Neutrophil (primary cell): ENCODE data around the gene PRPSAP1.

Experiments used
- H3K27ac ChIP-seq: fragments of 200-600 bp; sonication (generic); 2 replicates; pipeline ENCODE4 v1.5.1; 2016; ENCODE audit warnings: mild to moderate bottlenecking, moderate library complexity
- H3K27me3 ChIP-seq: fragments of 200-600 bp; sonication (generic); 2 replicates; pipeline ENCODE4 v1.6.0; 2016; ENCODE audit warnings: mild to moderate bottlenecking
- H3K36me3 ChIP-seq: fragments of 200-600 bp; sonication (generic); 2 replicates; pipeline ENCODE4 v1.5.1; 2017
- H3K4me1 ChIP-seq, 2 experiments: fragments of 200-600 bp in 1 of 2; sonication (generic) in 1 of 2; 1 replicate in 1 of 2; 2 replicates in 1 of 2; pipeline versions ENCODE4 v1.5.1 to v1.6.1; 2013 to 2016; ENCODE audit warnings: low read depth in 1 of 2, low read length in 1 of 2, mild to moderate bottlenecking in 1 of 2, moderate library complexity in 1 of 2; ENCODE audit not compliant: control insufficient read depth in 1 of 2, insufficient read depth in 1 of 2
- H3K4me3 ChIP-seq, 2 experiments: fragments of 200-600 bp in 1 of 2; sonication (generic) in 1 of 2; 1 replicate in 1 of 2; 2 replicates in 1 of 2; pipeline ENCODE4 v1.5.1; 2013 to 2016; ENCODE audit warnings: low read depth in 1 of 2, low read length in 1 of 2, mild to moderate bottlenecking in 1 of 2, moderate library complexity in 1 of 2
- H3K9me3 ChIP-seq: fragments of 200-600 bp; sonication (generic); 2 replicates; pipeline ENCODE4 v1.5.1; 2016
- TF ChIP-seq, protein P1 (sequence below): fragments of 200-600 bp; sonication (generic); IDR thresholded peaks from 2 replicates; pipeline ENCODE4 v1.5.1; 2016; ENCODE audit warnings: antibody characterized with exemption

The PRPSAP1 gene

DNA sequence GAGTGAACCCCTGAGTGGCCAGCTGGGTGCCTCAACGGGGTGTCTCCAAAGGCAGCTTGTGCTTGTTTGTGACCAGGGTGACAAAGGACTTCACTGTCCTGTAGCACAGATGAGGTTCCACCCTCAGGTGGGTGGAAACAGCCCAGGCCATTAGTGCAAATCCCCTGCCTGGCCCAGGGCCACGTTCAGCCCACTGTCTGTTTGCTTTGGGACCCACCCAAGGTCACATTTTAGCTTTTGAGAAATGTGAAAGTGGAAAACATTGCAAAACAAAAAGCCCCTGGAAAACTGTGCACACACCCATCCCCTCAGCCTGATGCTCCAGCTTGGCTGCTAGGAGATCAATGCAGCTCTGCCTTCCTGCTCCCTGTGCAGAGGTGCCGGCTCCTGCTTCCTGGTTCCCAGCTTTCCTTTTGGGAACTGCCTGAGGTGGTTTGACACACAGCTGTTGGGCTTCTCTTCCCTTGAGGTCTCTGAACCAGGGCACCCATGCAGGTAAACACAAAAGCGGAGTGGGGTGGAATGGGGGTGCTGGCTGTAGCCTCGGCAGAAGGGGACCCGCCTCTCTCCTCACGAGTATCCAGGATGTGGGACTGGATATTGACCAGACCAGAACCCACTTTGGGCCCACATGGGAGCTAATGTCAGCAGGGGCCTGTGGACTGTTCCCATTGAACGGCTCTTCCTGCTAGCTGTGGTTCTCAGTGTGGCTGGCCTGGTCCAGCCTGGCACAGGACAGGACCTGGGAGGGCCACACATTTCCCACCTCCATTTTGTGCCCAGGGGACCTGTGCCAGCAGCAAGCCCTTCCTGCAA, 22.8 kb upstream of the PRPSAP1 start:
- TF ChIP-seq, protein P1, sequence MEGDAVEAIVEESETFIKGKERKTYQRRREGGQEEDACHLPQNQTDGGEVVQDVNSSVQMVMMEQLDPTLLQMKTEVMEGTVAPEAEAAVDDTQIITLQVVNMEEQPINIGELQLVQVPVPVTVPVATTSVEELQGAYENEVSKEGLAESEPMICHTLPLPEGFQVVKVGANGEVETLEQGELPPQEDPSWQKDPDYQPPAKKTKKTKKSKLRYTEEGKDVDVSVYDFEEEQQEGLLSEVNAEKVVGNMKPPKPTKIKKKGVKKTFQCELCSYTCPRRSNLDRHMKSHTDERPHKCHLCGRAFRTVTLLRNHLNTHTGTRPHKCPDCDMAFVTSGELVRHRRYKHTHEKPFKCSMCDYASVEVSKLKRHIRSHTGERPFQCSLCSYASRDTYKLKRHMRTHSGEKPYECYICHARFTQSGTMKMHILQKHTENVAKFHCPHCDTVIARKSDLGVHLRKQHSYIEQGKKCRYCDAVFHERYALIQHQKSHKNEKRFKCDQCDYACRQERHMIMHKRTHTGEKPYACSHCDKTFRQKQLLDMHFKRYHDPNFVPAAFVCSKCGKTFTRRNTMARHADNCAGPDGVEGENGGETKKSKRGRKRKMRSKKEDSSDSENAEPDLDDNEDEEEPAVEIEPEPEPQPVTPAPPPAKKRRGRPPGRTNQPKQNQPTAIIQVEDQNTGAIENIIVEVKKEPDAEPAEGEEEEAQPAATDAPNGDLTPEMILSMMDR, result no peak
- Histone ChIP-seq H3K4me3 (no peak overlapping the region), H3K27ac (no peak overlapping the region), H3K9me3 (no peaks in the 10 kb centered on the region), H3K27me3 (peaks cover 10% of the 10 kb centered on the region), H3K4me1 (peaks cover under 1 to 4% of the 10 kb centered on the region in 2 experiments), H3K36me3 (no peaks in the 10 kb centered on the region)

DNA sequence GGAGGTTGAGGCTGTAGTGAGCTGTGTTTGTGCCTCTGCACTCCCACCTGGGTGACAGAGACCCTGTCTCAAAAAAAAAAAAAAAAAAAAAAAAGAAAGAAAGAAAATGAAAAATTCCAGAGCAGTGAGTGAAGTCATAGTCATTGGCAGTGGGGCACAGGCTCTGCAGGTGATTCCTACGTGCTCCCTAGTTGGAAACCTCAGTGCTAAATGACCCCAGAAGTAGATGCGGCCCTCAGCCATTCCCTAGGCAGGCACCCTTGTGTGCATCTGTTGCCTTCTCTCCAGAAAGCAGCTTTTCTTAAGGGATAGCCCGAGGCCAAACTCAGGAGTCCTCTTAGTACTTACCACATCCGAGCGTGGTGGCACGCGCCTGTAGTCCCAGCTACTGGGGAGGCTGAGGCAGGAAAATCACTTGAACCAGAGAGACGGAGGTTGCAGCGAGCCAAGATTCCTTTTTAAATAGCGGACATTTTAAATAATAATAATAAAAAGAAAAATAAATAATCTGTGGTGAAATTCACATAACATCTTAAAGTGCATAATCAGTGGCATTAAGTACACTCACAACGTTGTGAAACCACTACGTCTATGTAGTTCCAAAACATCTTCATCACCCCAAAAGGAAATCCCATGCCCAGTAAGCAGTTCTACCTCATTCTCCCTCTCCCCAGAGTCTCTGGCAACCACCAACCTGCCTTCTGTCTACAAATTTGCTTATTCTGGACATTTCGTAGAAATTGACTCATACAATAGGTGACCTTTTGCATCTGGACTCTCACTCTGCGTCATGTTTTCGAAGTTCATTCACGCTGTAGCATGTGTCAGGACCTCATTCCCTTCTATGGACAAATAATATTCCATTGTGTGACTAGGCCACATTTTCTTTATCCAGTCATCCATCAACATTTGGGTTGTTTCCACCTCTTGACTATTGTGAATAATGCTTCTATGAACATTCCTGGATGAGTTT, 18.2 kb upstream of the PRPSAP1 start:
- H3K4me1 ChIP-seq, result no peaks in the 10 kb centered on the region
- H3K4me3 ChIP-seq, result no peak overlapping the region
- peaks cover 4% of the 10 kb centered on the region for H3K27me3 ChIP-seq
- no peaks in the 10 kb centered on the region for H3K9me3 ChIP-seq
- TF ChIP-seq, protein P1, result no peak
- H3K27ac ChIP-seq, result no peak overlapping the region
- no peaks in the 10 kb centered on the region for H3K36me3 ChIP-seq

DNA sequence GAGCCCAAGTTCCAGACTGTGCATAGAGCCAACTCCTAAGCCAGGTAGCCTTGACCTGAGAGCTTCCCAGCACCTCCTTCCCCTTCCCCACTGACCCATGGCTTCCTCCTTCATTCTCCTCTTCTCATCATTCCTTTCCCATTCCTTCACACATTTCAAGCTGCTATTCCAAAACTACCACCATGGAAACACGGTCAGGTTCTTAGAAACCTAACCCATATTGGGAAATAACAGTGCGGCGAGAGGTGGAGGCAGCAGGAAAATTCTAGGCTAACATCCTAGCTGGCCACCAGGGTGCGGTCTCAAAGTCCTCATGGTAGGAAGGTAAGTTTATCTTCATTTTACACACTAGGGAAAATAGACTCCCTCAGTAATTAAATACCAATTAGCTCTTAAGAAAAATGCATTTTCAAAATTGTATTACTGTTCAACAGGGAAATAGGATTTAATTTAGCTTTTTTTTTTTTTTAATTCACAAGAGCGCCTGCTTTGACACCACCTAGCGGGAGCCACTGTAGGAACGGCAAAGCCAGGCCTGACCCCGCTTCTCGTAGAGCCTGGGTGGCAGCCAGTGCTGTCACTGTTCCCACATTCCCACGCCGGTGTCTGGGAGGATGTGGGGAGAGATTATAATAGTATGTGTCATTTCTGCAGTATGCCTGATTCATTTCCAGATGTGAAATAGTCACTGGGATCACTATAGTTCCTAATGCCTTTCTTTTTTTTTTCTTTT, 16.7 kb upstream of the PRPSAP1 start:
- no peaks in the 10 kb centered on the region for H3K9me3 ChIP-seq
- TF ChIP-seq, protein P1, result no peak
- H3K27ac ChIP-seq, result no peak overlapping the region
- H3K27me3 ChIP-seq, result no peaks in the 10 kb centered on the region
- H3K4me3 ChIP-seq, result no peak overlapping the region
- no peaks in the 10 kb centered on the region for H3K4me1 ChIP-seq
- H3K36me3 ChIP-seq, result no peaks in the 10 kb centered on the region

DNA sequence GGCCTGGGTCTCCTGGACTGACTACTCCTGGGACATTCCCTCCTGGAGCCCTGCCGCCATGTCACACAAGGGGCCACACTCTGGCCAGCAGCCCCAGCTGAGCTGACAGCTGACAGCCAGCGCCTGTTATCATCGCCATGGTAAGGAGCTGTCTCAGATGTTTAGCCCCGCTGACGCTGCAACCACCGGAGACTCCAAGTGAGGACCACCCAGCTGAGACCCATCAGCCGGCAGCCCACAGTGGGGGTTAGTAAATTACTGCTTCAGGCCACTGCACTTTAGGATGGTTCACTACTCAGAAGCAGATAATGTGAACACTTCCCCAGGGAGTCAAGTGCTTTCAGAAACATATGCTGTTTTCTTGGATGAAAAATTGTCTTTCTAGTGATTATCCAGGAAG, 16.1 kb upstream of the PRPSAP1 start:
- no peaks in the 10 kb centered on the region for H3K27me3 ChIP-seq
- no peak overlapping the region for H3K27ac ChIP-seq
- H3K36me3 ChIP-seq, result no peaks in the 10 kb centered on the region
- TF ChIP-seq, protein P1, result no peak
- no peak overlapping the region for H3K4me3 ChIP-seq
- no peaks in the 10 kb centered on the region for H3K4me1 ChIP-seq
- H3K9me3 ChIP-seq, result no peaks in the 10 kb centered on the region

DNA sequence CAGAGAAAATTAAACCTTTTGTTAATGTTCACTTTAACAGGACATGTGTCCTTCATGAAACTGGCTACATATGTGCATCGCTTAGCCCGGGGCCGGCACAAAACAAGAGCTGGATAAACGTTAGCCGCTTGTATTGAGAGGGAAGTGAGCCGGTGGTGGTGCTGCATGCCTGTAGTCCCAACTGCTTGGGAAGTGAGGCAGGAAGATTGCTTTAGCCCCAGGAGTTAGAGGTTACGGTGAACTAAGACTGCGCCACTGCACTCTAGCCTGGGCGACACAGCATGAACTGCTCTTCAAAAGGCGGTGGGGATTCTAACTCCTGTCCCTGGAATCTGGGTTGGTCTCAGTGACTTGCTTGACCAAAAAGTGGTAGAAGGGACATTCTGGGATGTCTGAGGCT, 15.7 kb upstream of the PRPSAP1 start:
- H3K4me1 ChIP-seq, result no peaks in the 10 kb centered on the region
- H3K27ac ChIP-seq, result no peak overlapping the region
- TF ChIP-seq, protein P1, result no peak
- H3K36me3 ChIP-seq, result no peaks in the 10 kb centered on the region
- H3K4me3 ChIP-seq, result no peak overlapping the region
- H3K27me3 ChIP-seq, result no peaks in the 10 kb centered on the region
- H3K9me3 ChIP-seq, result no peaks in the 10 kb centered on the region
